Activated naive CD8-positive, alpha-beta T cell (primary cell): ENCODE measurements around the gene NR2C1.
"Not testable (repeated sequence)": the region's sequence is repeated elsewhere in the genome, so short reads cannot be mapped to it uniquely, and the experiment has no call there.

Experiments
- H3K27ac Mint-ChIP-seq: one replicate; pipeline ENCODE4 v1.8.0; 2021; ENCODE audit warnings: mixed read lengths
- H3K27me3 Mint-ChIP-seq: one replicate; pipeline ENCODE4 v1.8.0; 2021; ENCODE audit warnings: mixed read lengths
- H3K36me3 Mint-ChIP-seq: one replicate; pipeline ENCODE4 v1.8.0; 2021; ENCODE audit warnings: mixed read lengths
- H3K4me1 Mint-ChIP-seq: one replicate; pipeline ENCODE4 v1.8.0; 2021; ENCODE audit warnings: low read depth, mixed read lengths
- H3K4me3 Mint-ChIP-seq: one replicate; pipeline ENCODE4 v1.8.0; 2021; ENCODE audit warnings: mild to moderate bottlenecking, mixed read lengths
- H3K9me3 Mint-ChIP-seq: one replicate; pipeline ENCODE4 v1.8.0; 2021; ENCODE audit warnings: low read depth, mixed read lengths

NR2C1 gene

GRCh38 chr12:95072900-95073697 lies at the start of gene NR2C1:
Gene NR2C1 (minus strand): TSS chr12:95073618. CDS start chr12:95067384, 6,234 bp downstream.
- Mint-ChIP-seq H3K27me3 (no peaks in the 10 kb centered on the region), H3K9me3 (no peaks in the 10 kb centered on the region), H3K4me3 (peak within 1 kb of the TSS; percentile 95), H3K4me1 (peaks cover 25% of the 10 kb centered on the region), H3K27ac (peak within 1 kb of the TSS; percentile 90), H3K36me3 (no peaks in the 10 kb centered on the region)

- Mint-ChIP-seq H3K27me3 (no peaks in the 10 kb centered on the region), H3K36me3 (no peaks in the 10 kb centered on the region), H3K9me3 (no peaks in the 10 kb centered on the region)
Measured at GRCh38 chr12:95118788-95119179, 45.4 kb upstream of the NR2C1 start.

GRCh38 chr12:95118138-95118787 lies 44.8 kb upstream of the NR2C1 start:
- H3K27ac Mint-ChIP-seq: no peak overlapping the region
- no peaks in the 10 kb centered on the region for H3K4me1 Mint-ChIP-seq
- H3K27me3 Mint-ChIP-seq: no peaks in the 10 kb centered on the region
- H3K4me3 Mint-ChIP-seq: no peak overlapping the region
- H3K9me3 Mint-ChIP-seq: no peaks in the 10 kb centered on the region
- H3K36me3 Mint-ChIP-seq: no peaks in the 10 kb centered on the region

More at GRCh38 chr12:95118788-95119179, 45.4 kb upstream of the NR2C1 start:
- Mint-ChIP-seq H3K4me1 (no peaks in the 10 kb centered on the region), H3K4me3 (no peak overlapping the region), H3K27ac (no peak overlapping the region)

DNA sequence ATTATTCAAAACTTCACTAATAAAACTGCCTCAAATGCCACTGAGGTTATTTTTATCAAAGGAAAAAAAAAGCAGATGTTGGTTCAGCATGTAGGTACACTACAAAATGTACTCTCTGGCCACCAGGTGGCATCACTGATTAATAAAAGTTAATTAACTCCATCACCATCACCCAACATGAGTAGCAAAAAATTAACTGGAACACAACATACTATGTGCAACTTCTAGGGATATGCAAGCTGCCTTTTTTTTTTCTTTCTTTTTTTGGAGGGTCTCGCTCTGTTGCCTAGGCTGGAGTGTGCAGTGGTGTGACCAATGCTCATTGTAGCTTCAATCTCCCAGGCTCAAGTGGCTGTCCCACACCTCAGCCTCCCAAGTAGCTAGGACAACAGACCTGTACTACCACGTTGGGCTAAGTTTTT lies 43.8 kb upstream of the NR2C1 start:
- H3K4me1 Mint-ChIP-seq: no peaks in the 10 kb centered on the region
- no peaks in the 10 kb centered on the region for H3K36me3 Mint-ChIP-seq
- H3K9me3 Mint-ChIP-seq: no peaks in the 10 kb centered on the region

DNA sequence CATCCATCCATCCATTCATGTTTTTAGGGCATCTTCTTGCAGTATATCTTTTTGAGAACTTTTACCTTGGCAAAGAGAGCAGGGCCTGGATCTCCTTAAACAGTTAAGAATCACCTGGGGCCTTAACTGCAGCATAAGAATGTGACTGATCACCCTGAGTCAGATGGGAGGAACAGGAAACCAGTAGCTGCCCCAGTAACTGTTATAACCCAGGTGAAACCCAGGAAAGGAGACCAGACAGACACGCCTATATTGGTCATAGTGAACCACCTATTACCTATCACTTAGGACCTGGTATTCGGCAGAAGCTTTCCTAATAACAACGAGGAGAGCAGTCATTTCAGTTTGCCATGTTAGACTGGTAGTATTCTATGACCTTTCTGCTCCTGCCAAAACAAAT lies 43.4 kb upstream of the NR2C1 start:
- H3K4me3 Mint-ChIP-seq: no peak overlapping the region
- peak overlapping the region; percentile 58 for H3K27ac Mint-ChIP-seq
- H3K36me3 Mint-ChIP-seq: no peaks in the 10 kb centered on the region
- no peaks in the 10 kb centered on the region for H3K9me3 Mint-ChIP-seq
- no peaks in the 10 kb centered on the region for H3K27me3 Mint-ChIP-seq
- no peaks in the 10 kb centered on the region for H3K4me1 Mint-ChIP-seq

More for the DNA sequence above, 43.8 kb upstream of the NR2C1 start:
- H3K4me3 Mint-ChIP-seq: no peak overlapping the region
- no peak overlapping the region for H3K27ac Mint-ChIP-seq
- H3K27me3 Mint-ChIP-seq: no peaks in the 10 kb centered on the region

DNA sequence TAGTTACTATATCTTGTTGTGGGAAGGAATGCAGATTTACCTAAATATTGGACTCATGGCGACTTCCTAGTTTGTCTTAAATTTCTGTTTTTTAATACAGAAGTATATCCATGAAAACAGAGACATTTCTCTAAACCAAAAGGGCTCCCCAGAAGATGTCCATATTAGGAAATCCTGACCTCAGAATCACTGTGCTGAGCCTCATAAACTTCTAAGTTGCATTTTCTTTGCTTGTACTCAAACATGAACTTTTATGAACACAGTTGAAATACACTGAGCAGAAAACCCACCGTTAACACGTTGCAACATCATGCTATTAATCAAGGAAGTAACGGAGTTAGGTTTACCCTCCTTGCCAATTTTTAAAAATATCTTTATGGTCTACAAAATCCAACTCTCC lies 42.9 kb upstream of the NR2C1 start:
- Mint-ChIP-seq H3K4me3 (no peak overlapping the region), H3K27ac (no peak overlapping the region), H3K36me3 (no peaks in the 10 kb centered on the region)

GRCh38 chr12:95115641-95116040 lies 42.2 kb upstream of the NR2C1 start:
- no peak overlapping the region for H3K27ac Mint-ChIP-seq

More for the DNA sequence above, 42.9 kb upstream of the NR2C1 start:
- Mint-ChIP-seq H3K9me3 (no peaks in the 10 kb centered on the region), H3K27me3 (no peaks in the 10 kb centered on the region), H3K4me1 (peaks cover 2% of the 10 kb centered on the region)

GRCh38 chr12:95114766-95115405 lies 41.5 kb upstream of the NR2C1 start:
- Mint-ChIP-seq H3K4me3 (no peak overlapping the region), H3K36me3 (no peaks in the 10 kb centered on the region), H3K27me3 (no peaks in the 10 kb centered on the region), H3K9me3 (no peaks in the 10 kb centered on the region), H3K4me1 (peaks cover 2% of the 10 kb centered on the region), H3K27ac (peak overlapping the region; percentile 0)

More at GRCh38 chr12:95115641-95116040, 42.2 kb upstream of the NR2C1 start:
- H3K4me1 Mint-ChIP-seq: peaks cover 2% of the 10 kb centered on the region
- H3K9me3 Mint-ChIP-seq: no peaks in the 10 kb centered on the region
- no peaks in the 10 kb centered on the region for H3K36me3 Mint-ChIP-seq
- no peaks in the 10 kb centered on the region for H3K27me3 Mint-ChIP-seq
- H3K4me3 Mint-ChIP-seq: no peak overlapping the region

DNA sequence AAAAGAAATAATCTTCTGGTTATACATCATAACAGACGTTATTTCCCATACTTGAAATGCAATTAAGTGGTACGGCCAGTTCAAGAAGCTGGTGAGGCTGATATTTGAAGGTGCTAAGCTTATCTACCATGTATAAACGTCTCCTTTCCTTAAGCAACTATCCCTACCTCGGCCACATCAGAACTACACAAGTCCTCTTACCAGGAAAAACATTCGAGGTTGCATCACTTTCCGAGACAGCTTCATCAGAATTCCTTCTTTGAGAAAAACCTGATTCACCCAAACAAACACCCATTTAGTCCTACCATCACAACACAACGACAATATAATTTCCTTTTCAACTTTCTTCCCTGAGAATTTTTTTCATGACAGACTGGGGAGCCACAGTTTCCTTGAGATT lies 33.9 kb upstream of the NR2C1 start:
- Mint-ChIP-seq H3K4me3 (no peak overlapping the region), H3K27me3 (no peaks in the 10 kb centered on the region), H3K4me1 (peaks cover 8% of the 10 kb centered on the region), H3K27ac (no peak overlapping the region), H3K9me3 (no peaks in the 10 kb centered on the region), H3K36me3 (no peaks in the 10 kb centered on the region)

DNA sequence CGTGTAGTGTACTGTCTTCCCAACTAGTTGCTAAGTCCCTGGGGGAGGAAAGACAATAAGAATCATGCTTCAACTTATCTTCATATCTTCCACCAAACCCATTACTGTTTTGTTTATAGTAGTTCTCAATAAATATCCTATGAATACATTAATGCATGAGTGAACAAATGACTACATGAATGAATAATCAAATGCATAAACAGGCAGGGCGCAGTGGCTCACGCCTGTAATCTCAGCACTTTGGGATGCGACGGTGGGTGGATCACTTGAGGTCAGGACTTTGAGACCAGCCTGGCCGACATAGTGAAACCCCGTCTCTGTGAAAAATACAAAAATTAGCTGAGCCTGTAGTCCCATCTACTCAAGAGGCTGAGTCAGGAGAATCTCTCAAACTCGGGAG lies 32.1 kb upstream of the NR2C1 start:
- Mint-ChIP-seq H3K27me3 (no peaks in the 10 kb centered on the region), H3K27ac (no peak overlapping the region), H3K4me3 (no peak overlapping the region), H3K9me3 (no peaks in the 10 kb centered on the region), H3K4me1 (peaks cover 6% of the 10 kb centered on the region), H3K36me3 (no peaks in the 10 kb centered on the region)

DNA sequence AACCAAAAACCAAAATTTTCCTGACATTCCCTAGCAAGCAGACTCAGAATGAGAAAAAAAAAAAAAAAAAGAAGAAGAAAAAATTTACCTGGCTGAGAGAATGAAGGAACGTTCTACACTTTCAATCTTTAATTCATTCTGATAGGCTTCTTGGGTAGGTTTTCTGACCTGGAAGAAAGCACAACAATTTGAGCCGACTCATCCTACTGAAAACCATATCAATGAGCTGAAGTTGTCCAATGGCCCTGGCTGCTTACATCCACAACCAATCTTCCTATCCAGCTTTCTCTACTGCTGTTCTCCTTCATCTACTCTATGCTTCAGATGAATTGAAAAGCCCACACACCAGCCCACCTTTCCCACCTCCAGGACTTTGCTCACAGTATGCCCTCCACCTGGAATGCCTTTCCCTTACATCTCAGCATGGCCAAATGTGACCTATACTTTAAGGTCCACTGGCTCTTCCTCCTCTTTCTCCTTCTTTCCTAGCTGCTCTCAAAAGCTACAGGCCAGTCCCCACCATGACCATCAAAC lies 31.6 kb upstream of the NR2C1 start:
- Mint-ChIP-seq H3K9me3 (no peaks in the 10 kb centered on the region), H3K4me3 (no peak overlapping the region), H3K27me3 (no peaks in the 10 kb centered on the region), H3K4me1 (peaks cover 6% of the 10 kb centered on the region), H3K27ac (no peak overlapping the region), H3K36me3 (no peaks in the 10 kb centered on the region)

GRCh38 chr12:95102916-95103671 lies 29.7 kb upstream of the NR2C1 start:
- H3K36me3 Mint-ChIP-seq: no peaks in the 10 kb centered on the region
- H3K9me3 Mint-ChIP-seq: no peaks in the 10 kb centered on the region
- no peak overlapping the region for H3K4me3 Mint-ChIP-seq

GRCh38 chr12:95101957-95102356 lies 28.5 kb upstream of the NR2C1 start:
- H3K36me3 Mint-ChIP-seq, H3K9me3 Mint-ChIP-seq, H3K4me1 Mint-ChIP-seq, H3K27me3 Mint-ChIP-seq, H3K27ac Mint-ChIP-seq, H3K4me3 Mint-ChIP-seq: not testable (repeated sequence)

More at GRCh38 chr12:95102916-95103671, 29.7 kb upstream of the NR2C1 start:
- Mint-ChIP-seq H3K27me3 (no peaks in the 10 kb centered on the region), H3K4me1 (peaks cover 6% of the 10 kb centered on the region), H3K27ac (no peak overlapping the region)
